ENCODE data around the gene COG8. TPM values are rescaled to one million over a fixed set of nuclear protein-coding genes. Genes with fewer than 3 reads are reported as not detected.

Gene COG8
- total and polyA plus RNA-seq, 9 of the 15 experiments (the other 6 are each of a cell fraction or from before 2014, with no cell fraction given) = 3.7 to 42.6 (median 30.1) TPM

GRCh38 chr16:69330286-69331109 is 8.9 kb downstream of the COG8 start, which contains the start of gene PDF (continued):
- peak; percentile 81 for TF ChIP-seq GATAD2B (IDR thresholded peaks at IDR 0.05; ENCODE audit: borderline replicate concordance)
- 0 out of 2 replicates have a peak, but pooled peaks have one; percentile 17 for TF ChIP-seq ETV1 (tag; conservative IDR thresholded peaks at IDR 0.05; ENCODE audit: low read depth)
- no peak; the same call in 1 of the 2 replicates for TF ChIP-seq CEBPG (CRISPR knock-in tag; IDR thresholded peaks at IDR 0.05)
- TF ChIP-seq CEBPG (tag; conservative IDR thresholded peaks at IDR 0.05 in 1 of 2, IDR thresholded peaks at IDR 0.05 in 1 of 2) = no peak
- peak; percentile 60; the same call in 1 of the 2 replicates for TF ChIP-seq ZNF263 (CRISPR knock-in tag; IDR thresholded peaks at IDR 0.05; ENCODE audit: borderline replicate concordance)
- TF ChIP-seq SFPQ (IDR thresholded peaks at IDR 0.05; ENCODE audit: low read depth, low read length) = no peak
- no peak for TF ChIP-seq HIVEP1 (CRISPR knock-in tag; IDR thresholded peaks at IDR 0.05)
- TF ChIP-seq NFE2 (IDR thresholded peaks at IDR 0.05; ENCODE audit: low read depth) = no peak
- no peak for TF ChIP-seq MYBL2 (IDR thresholded peaks at IDR 0.05; ENCODE audit: low read depth)
- TF ChIP-seq MYBL2 (CRISPR knock-in tag; IDR thresholded peaks at IDR 0.05; ENCODE audit: borderline replicate concordance) = no peak
- TF ChIP-seq MGA (IDR thresholded peaks at IDR 0.05) = peak; percentile 77
- TF ChIP-seq EWSR1 (IDR thresholded peaks at IDR 0.05; ENCODE audit: borderline replicate concordance, low read depth, partially characterized antibody) = no peak
- TF ChIP-seq HSF4 (CRISPR knock-in tag; IDR thresholded peaks at IDR 0.05; ENCODE audit: borderline replicate concordance) = no peak
- no peak for TF ChIP-seq CBX5 (IDR thresholded peaks at IDR 0.05; ENCODE audit: borderline replicate concordance, low read depth)

All from K562 (cell line).